PC-9 (cell line): ENCODE data around the gene ARMH1. TPM values are rescaled to one million over a fixed set of nuclear protein-coding genes. Genes with fewer than 3 reads are reported as not detected.
"Not testable (repeated sequence)": the region's sequence is repeated elsewhere in the genome, so short reads cannot be mapped to it uniquely, and the experiment has no call there.

ENCODE experiments used
- BruUV-seq: library from RNA; stranded (reverse); fragments of 400-500 nt; replicated peaks from 2 replicates; lab custom pipeline; 2021; lab: Mats Ljungman, UMichigan
- CTCF ChIA-PET: fragments of 300-600 bp; sonication (Branson Sonifier 250); formaldehyde crosslinking; loops from one replicate; lab custom pipeline; 2022; ENCODE audit warnings: antibody characterized with exemption; lab: Charles Lee
- POLR2A ChIA-PET: fragments of 300-600 bp; sonication (Branson Sonifier 250); formaldehyde crosslinking; loops from one replicate; lab custom pipeline; 2022; ENCODE audit warnings: antibody characterized with exemption; ENCODE audit not compliant: unreplicated experiment; lab: Charles Lee
- DNase-seq, 2 experiments: peaks; one replicate each; pipeline versions ENCODE4 v3.0.0 to v3.0.0-alpha.2; 2015 to 2022; ENCODE audit warnings: mixed read lengths in 1 of 2
- H2AFZ ChIP-seq: fragments of 200-600 bp; sonication (generic); 2 replicates; pipeline ENCODE4 v1.8.1; 2017; ENCODE audit warnings: antibody characterized with exemption
- H3F3A ChIP-seq: fragments of 200-600 bp; sonication (generic); 2 replicates; pipeline ENCODE4 v1.8.1; 2017; ENCODE audit warnings: antibody characterized with exemption, mild to moderate bottlenecking, low read depth; ENCODE audit not compliant: insufficient read depth
- H3K27ac ChIP-seq: fragments of 200-600 bp; sonication (generic); 2 replicates; pipeline ENCODE4 v1.6.1; 2016; ENCODE audit warnings: mixed run types
- H3K27me3 ChIP-seq: fragments of 200-600 bp; sonication (generic); 2 replicates; pipeline ENCODE4 v1.6.1; 2016; ENCODE audit warnings: low read depth, mixed run types; ENCODE audit not compliant: insufficient read depth
- H3K36me3 ChIP-seq: fragments of 200-600 bp; sonication (generic); 2 replicates; pipeline ENCODE4 v1.6.1; 2016; ENCODE audit warnings: low read depth, mixed run types
- H3K4me1 ChIP-seq: fragments of 200-600 bp; sonication (generic); replicated peaks from 2 replicates; pipeline ENCODE4 v1.6.1; 2016; ENCODE audit warnings: mixed run types; ENCODE audit not compliant: insufficient read depth
- H3K4me2 ChIP-seq: fragments of 200-600 bp; sonication (generic); 2 replicates; pipeline ENCODE4 v1.6.1; 2017; ENCODE audit warnings: mixed run types
- H3K4me3 ChIP-seq: fragments of 200-600 bp; sonication (generic); 2 replicates; pipeline ENCODE4 v1.6.1; 2016; ENCODE audit warnings: mixed run types
- H3K79me2 ChIP-seq: fragments of 200-600 bp; sonication (generic); 2 replicates; pipeline ENCODE4 v1.6.1; 2017; ENCODE audit warnings: low read depth, mixed run types
- H3K9me2 ChIP-seq: fragments of 200-600 bp; sonication (generic); 2 replicates; pipeline ENCODE4 v1.8.1; 2017; ENCODE audit warnings: mild to moderate bottlenecking; ENCODE audit not compliant: insufficient read depth
- H3K9me3 ChIP-seq: fragments of 200-600 bp; sonication (generic); 2 replicates; pipeline ENCODE4 v1.8.1; 2016; ENCODE audit warnings: low read depth; ENCODE audit not compliant: insufficient read depth
- H4K20me1 ChIP-seq: fragments of 200-600 bp; sonication (generic); 2 replicates; pipeline ENCODE4 v1.8.1; 2017; ENCODE audit not compliant: insufficient read depth
- EZH2 ChIP-seq: fragments of 200-600 bp; sonication (generic); IDR thresholded peaks from 2 replicates; pipeline ENCODE4 v1.8.0; 2017; ENCODE audit warnings: antibody characterized with exemption, low read depth
- intact Hi-C: fragments of 100-400 bp; cut with micrococcal nuclease; formaldehyde crosslinking; loops from one replicate; pipeline ENCODE4 v1.10.0; 2022; ENCODE audit not compliant: unreplicated experiment
- total RNA-seq: library from RNA; stranded (reverse); gene quantifications from 2 replicates; pipeline ENCODE4 v1.2.3, GENCODE V29; 2021
- TF ChIP-seq, protein P1 (sequence below): fragments of 200-600 bp; sonication (generic); conservative IDR thresholded peaks from 2 replicates; pipeline ENCODE4 v1.6.1; 2017; ENCODE audit warnings: mixed run types, antibody characterized with exemption, mild to moderate bottlenecking, moderate library complexity

ARMH1 gene
- total RNA-seq, 1 experiment from 2014 or later: 16.9 TPM

DNA sequence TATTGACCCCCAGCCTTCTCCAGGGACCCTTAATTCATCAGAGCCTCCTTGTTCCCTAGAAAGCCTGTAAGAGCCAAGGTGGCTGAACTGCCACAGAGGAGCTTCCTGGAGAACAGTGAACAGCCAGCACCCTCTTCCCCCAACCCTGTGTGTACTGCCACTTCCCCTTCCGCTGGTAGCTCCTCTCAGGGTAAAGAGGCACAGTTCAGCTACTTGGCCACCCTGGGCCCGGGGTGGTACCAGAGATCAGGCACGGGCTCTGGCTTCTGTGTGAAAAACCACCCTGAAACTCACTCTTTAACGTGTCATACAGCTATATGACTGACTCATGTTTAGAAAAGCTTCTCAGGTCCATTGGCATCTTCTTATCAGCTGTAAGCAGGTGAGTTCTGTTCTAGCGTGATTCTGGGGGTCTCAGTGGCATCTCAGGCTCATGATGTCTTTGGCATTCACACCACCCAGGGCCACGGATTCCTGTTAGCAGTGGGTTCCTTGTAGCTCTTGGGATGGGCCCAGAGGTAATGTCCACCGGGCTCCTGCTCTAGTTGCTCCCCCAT, 22.4 kb downstream of the ARMH1 start:
- Histone ChIP-seq H3K9me3 (no peaks in the 10 kb centered on the region), H3F3A (peaks cover 12% of the 10 kb centered on the region; the same call in 1 of the 2 replicates), H3K36me3 (no peaks in the 10 kb centered on the region), H3K27ac (no peak overlapping the region), H3K79me2 (no peaks in the 10 kb centered on the region), H4K20me1 (no peaks in the 10 kb centered on the region), H2AFZ (no peak overlapping the region), H3K4me2 (no peak overlapping the region), H3K9me2 (no peaks in the 10 kb centered on the region), H3K4me1 (peaks cover 20% of the 10 kb centered on the region), H3K4me3 (no peak overlapping the region), H3K27me3 (no peaks in the 10 kb centered on the region)
- no peak for DNase-seq
- no peak for TF ChIP-seq EZH2
- TF ChIP-seq, protein P1, sequence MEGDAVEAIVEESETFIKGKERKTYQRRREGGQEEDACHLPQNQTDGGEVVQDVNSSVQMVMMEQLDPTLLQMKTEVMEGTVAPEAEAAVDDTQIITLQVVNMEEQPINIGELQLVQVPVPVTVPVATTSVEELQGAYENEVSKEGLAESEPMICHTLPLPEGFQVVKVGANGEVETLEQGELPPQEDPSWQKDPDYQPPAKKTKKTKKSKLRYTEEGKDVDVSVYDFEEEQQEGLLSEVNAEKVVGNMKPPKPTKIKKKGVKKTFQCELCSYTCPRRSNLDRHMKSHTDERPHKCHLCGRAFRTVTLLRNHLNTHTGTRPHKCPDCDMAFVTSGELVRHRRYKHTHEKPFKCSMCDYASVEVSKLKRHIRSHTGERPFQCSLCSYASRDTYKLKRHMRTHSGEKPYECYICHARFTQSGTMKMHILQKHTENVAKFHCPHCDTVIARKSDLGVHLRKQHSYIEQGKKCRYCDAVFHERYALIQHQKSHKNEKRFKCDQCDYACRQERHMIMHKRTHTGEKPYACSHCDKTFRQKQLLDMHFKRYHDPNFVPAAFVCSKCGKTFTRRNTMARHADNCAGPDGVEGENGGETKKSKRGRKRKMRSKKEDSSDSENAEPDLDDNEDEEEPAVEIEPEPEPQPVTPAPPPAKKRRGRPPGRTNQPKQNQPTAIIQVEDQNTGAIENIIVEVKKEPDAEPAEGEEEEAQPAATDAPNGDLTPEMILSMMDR: no peak
- POLR2A ChIA-PET: no interaction called here
- BruUV-seq: no TSS peak
- intact Hi-C loops: no loop called here
- CTCF ChIA-PET: no interaction called here

DNA sequence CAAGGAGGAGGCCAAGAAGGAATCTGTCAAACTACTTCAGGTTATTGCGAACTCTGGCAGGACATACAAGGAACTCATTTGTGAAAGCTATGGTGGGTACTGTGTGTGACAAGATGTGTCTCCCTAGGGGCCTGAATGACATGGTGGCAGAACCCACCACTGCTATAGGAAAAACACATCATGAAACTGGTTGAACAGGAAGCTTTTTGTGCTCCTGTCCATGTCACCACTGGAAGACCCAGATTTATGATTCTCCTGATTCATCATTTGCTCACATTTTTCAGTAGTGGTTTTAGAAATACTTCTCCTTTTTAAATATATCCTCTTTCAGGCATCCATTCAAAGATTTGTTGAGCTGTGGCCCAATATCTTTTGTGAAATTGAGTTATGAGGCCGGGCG, 23.6 kb downstream of the ARMH1 start:
- POLR2A ChIA-PET: interaction anchor here (0.6 kb wide), 1 partner anchor 208 kb away, joined by 13 read pairs; no protein-coding TSS in a partner anchor
- Histone ChIP-seq H2AFZ (no peak overlapping the region), H3K79me2 (no peaks in the 10 kb centered on the region), H3K4me1 (peaks cover 25% of the 10 kb centered on the region), H3F3A (peaks cover 17% of the 10 kb centered on the region; the same call in 1 of the 2 replicates), H3K9me2 (no peaks in the 10 kb centered on the region), H3K36me3 (no peaks in the 10 kb centered on the region), H4K20me1 (no peaks in the 10 kb centered on the region), H3K4me2 (no peak overlapping the region), H3K27me3 (no peaks in the 10 kb centered on the region), H3K4me3 (no peak overlapping the region), H3K9me3 (no peaks in the 10 kb centered on the region), H3K27ac (no peak overlapping the region)
- CTCF ChIA-PET: no interaction called here
- intact Hi-C loops: no loop called here
- DNase-seq: peak in 1 of 2 experiments; percentile 45
- BruUV-seq: no TSS peak
- TF ChIP-seq, protein P1: no peak
- no peak for TF ChIP-seq EZH2

DNA sequence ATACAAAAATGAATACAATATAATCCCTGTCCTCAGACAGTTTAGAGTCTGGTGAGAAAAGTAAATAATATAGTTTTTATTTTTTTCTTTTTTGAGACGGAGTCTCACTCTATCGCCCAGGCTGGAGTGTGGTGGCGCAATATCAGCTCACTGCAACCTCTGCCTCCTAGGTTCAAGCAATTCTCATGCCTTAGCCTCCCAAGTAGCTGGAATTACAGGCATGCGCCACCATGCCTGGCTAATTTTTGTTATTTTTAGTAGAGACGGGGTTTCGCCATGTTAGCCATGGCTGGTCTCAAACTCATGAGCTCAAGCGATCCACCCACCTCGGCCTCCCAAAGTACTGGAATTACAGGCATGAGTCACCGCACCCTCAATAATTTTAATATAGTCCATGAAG, 24.9 kb downstream of the ARMH1 start:
- H4K20me1 ChIP-seq, H3K27me3 ChIP-seq, H3K9me3 ChIP-seq, BruUV-seq, H3K36me3 ChIP-seq, H3K9me2 ChIP-seq, H3K27ac ChIP-seq, H2AFZ ChIP-seq, H3K4me2 ChIP-seq, H3K79me2 ChIP-seq, H3K4me3 ChIP-seq, DNase-seq, intact Hi-C loops: not testable (repeated sequence)
- ChIA-PET POLR2A (interaction anchor here (0.6 kb wide), 1 partner anchor 388 kb away, joined by 4 read pairs; no protein-coding TSS in a partner anchor), CTCF (interaction anchor here (0.9 kb wide), 1 partner anchor 47 kb away, joined by 8 read pairs; no protein-coding TSS in a partner anchor)
- peaks cover 37% of the 10 kb centered on the region for H3K4me1 ChIP-seq
- H3F3A ChIP-seq: peaks cover 17% of the 10 kb centered on the region; the same call in 1 of the 2 replicates
